ENCODE results near the gene AGPAT4. TPM values are rescaled to one million over a fixed set of nuclear protein-coding genes. Genes with fewer than 3 reads are reported as not detected.
A peak's percentile ranks its signal among the peaks of the same experiment; 100 is the strongest.

AGPAT4 gene
- total RNA-seq, 1 experiment from 2014 or later, result 9.2 TPM

DNA sequence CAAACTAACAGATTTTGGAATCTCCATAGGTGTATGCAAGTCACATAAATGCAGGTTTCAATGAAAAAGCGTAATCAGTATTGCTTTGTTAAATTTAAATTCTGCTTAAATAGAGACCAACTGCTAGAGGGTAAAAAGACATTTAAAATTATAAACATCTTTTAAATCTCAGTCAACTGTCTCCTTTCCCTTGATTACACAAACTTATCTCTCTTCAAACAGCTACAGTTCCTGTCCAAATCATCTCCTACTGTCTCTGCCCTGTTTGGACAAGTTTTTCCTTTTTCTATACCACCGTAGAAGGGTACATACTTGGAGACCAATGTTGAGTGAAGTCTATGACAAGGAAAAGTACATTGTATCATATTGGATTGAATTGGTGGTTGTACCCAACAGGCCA lies 43.5 kb downstream of the AGPAT4 start:
- CTCF ChIA-PET, result no interaction called here
- BruUV-seq (replicated peaks), result no TSS peak
- intact Hi-C loops (cut with micrococcal nuclease; ENCODE audit: unreplicated experiment), result no loop called here
- H3K27ac Mint-ChIP-seq (ENCODE audit: unreplicated experiment), result no peak overlapping the region
- H3K9me3 Mint-ChIP-seq (ENCODE audit: unreplicated experiment), result peaks cover 2% of the 10 kb centered on the region
- no peak overlapping the region for H3K4me3 Mint-ChIP-seq (ENCODE audit: unreplicated experiment)
- no peaks in the 10 kb centered on the region for H3K4me1 ChIP-seq
- POLR2A ChIA-PET, result no interaction called here
- H3K27me3 ChIP-seq (replicated peaks; ENCODE audit: control insufficient read depth, insufficient read depth, low read length), result no peaks in the 10 kb centered on the region
- H3K36me3 ChIP-seq (ENCODE audit: control insufficient read depth, insufficient read depth, low read length), result no peaks in the 10 kb centered on the region
- no peaks in the 10 kb centered on the region for H3K36me3 Mint-ChIP-seq (ENCODE audit: insufficient read depth, unreplicated experiment)
- no peaks in the 10 kb centered on the region for H3K27me3 Mint-ChIP-seq (ENCODE audit: insufficient read depth, unreplicated experiment)
- no peak for TF ChIP-seq CTCF (IDR thresholded peaks at IDR 0.05; ENCODE audit: insufficient read depth in 1 of 2, low read depth in 1 of 2, low read length in 1 of 2, severe bottlenecking in 1 of 2, unreplicated experiment in 1 of 2)
- peaks cover 7% of the 10 kb centered on the region for H3K4me1 Mint-ChIP-seq (ENCODE audit: low read depth, unreplicated experiment)
- no peak overlapping the region for H3K4me3 ChIP-seq (ENCODE audit: low read depth, low read length)
- DNase-seq, result no peak
- H3K9me3 ChIP-seq, result no peaks in the 10 kb centered on the region

GRCh38 chr6:161228921-161229591 lies 44.8 kb downstream of the AGPAT4 start:
- ChIA-PET POLR2A (interaction anchor here (1.1 kb wide), 1 partner anchor 45 kb away, joined by 4 read pairs; no protein-coding TSS in a partner anchor), CTCF (interaction anchor here (0.7 kb wide), 1 partner anchor 22 kb away, joined by 4 read pairs; no protein-coding TSS in a partner anchor)
- Mint-ChIP-seq H3K36me3 (ENCODE audit: insufficient read depth, unreplicated experiment) (no peaks in the 10 kb centered on the region), H3K27ac (ENCODE audit: unreplicated experiment) (peak overlapping the region; percentile 38), H3K4me1 (ENCODE audit: low read depth, unreplicated experiment) (peaks cover 14% of the 10 kb centered on the region), H3K27me3 (ENCODE audit: insufficient read depth, unreplicated experiment) (no peaks in the 10 kb centered on the region), H3K9me3 (ENCODE audit: unreplicated experiment) (peaks cover 11% of the 10 kb centered on the region), H3K4me3 (ENCODE audit: unreplicated experiment) (peak overlapping the region; percentile 2)
- H3K4me1 ChIP-seq, result no peaks in the 10 kb centered on the region
- H3K9me3 ChIP-seq, result no peaks in the 10 kb centered on the region
- BruUV-seq (replicated peaks), result no TSS peak
- H3K27me3 ChIP-seq (replicated peaks; ENCODE audit: control insufficient read depth, insufficient read depth, low read length), result no peaks in the 10 kb centered on the region
- intact Hi-C loops (cut with micrococcal nuclease; ENCODE audit: unreplicated experiment), result loop anchor here (1.0 kb wide), 1 partner anchor 45 kb away; the partner anchor contains the start of gene AGPAT4
- peak in 1 of 2 experiments; percentile 8 for DNase-seq
- no peak overlapping the region for H3K4me3 ChIP-seq (ENCODE audit: low read depth, low read length)
- no peaks in the 10 kb centered on the region for H3K36me3 ChIP-seq (ENCODE audit: control insufficient read depth, insufficient read depth, low read length)
- TF ChIP-seq CTCF (IDR thresholded peaks at IDR 0.05; ENCODE audit: insufficient read depth in 1 of 2, low read depth in 1 of 2, low read length in 1 of 2, severe bottlenecking in 1 of 2, unreplicated experiment in 1 of 2), result no peak

DNA sequence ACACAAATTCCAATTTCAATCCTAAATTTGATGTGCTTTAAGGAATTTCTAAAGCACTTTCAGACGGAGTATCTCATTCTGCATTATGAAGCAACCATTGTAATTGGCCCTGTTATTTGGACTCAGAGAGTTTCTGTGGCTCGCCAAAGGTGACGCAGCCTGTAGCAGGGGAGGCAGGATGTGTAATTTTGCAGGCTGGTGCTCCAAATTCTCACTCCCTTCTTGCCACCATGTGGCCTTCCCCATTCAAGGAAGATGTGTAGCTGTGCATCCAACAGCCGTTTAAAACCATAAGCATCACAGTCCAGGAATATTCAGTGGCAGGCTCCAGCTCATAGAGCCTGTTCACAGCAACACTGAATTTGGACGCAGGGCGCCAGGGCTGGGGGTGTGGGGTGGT lies 45.8 kb downstream of the AGPAT4 start:
- peaks cover 11% of the 10 kb centered on the region for H3K9me3 Mint-ChIP-seq (ENCODE audit: unreplicated experiment)
- H3K9me3 ChIP-seq, result no peaks in the 10 kb centered on the region
- no peaks in the 10 kb centered on the region for H3K4me1 ChIP-seq
- DNase-seq, result no peak
- H3K36me3 ChIP-seq (ENCODE audit: control insufficient read depth, insufficient read depth, low read length), result no peaks in the 10 kb centered on the region
- ChIA-PET POLR2A (no interaction called here), CTCF (no interaction called here)
- TF ChIP-seq CTCF (IDR thresholded peaks at IDR 0.05; ENCODE audit: insufficient read depth in 1 of 2, low read depth in 1 of 2, low read length in 1 of 2, severe bottlenecking in 1 of 2, unreplicated experiment in 1 of 2), result no peak
- H3K27ac Mint-ChIP-seq (ENCODE audit: unreplicated experiment), result no peak overlapping the region
- no peaks in the 10 kb centered on the region for H3K27me3 Mint-ChIP-seq (ENCODE audit: insufficient read depth, unreplicated experiment)
- no peaks in the 10 kb centered on the region for H3K36me3 Mint-ChIP-seq (ENCODE audit: insufficient read depth, unreplicated experiment)
- H3K27me3 ChIP-seq (replicated peaks; ENCODE audit: control insufficient read depth, insufficient read depth, low read length), result no peaks in the 10 kb centered on the region
- no TSS peak for BruUV-seq (replicated peaks)
- intact Hi-C loops (cut with micrococcal nuclease; ENCODE audit: unreplicated experiment), result no loop called here
- H3K4me3 ChIP-seq (ENCODE audit: low read depth, low read length), result no peak overlapping the region
- no peak overlapping the region for H3K4me3 Mint-ChIP-seq (ENCODE audit: unreplicated experiment)
- H3K4me1 Mint-ChIP-seq (ENCODE audit: low read depth, unreplicated experiment), result peaks cover 14% of the 10 kb centered on the region
